Activated CD8-positive, alpha-beta T cell treated with anti-CD3 and anti-CD28 coated beads for 36 hours (primary cell): Measurements from ENCODE around the gene TRIOBP. TPM values are rescaled to one million over a fixed set of nuclear protein-coding genes. Genes with fewer than 3 reads are reported as not detected.

ENCODE experiments used
- ATAC-seq: fragments of 200-7000 bp; cut with Tn5 transposase; one replicate; pipeline ENCODE4 v1.10.0; 2021; ENCODE audit warnings: mild to moderate bottlenecking, moderate library complexity
- CTCF ChIA-PET: fragments of 350-600 bp; sonication (Branson Sonifier 250); formaldehyde crosslinking; loops from one replicate; lab custom pipeline; 2021; ENCODE audit warnings: antibody characterized with exemption; lab: Charles Lee
- POLR2A ChIA-PET: fragments of 350-600 bp; sonication (Branson Sonifier 250); formaldehyde crosslinking; loops from one replicate; lab custom pipeline; 2021; ENCODE audit warnings: antibody characterized with exemption; lab: Charles Lee
- DNase-seq: peaks from one replicate; pipeline ENCODE4 v3.0.0-alpha.2; 2020
- H3K27ac Mint-ChIP-seq: one replicate; pipeline ENCODE4 v1.8.0; 2021; ENCODE audit warnings: mild to moderate bottlenecking, mixed read lengths
- H3K27me3 Mint-ChIP-seq: one replicate; pipeline ENCODE4 v1.8.0; 2021; ENCODE audit warnings: mixed read lengths
- H3K36me3 Mint-ChIP-seq: one replicate; pipeline ENCODE4 v1.8.0; 2021; ENCODE audit warnings: low read depth, mixed read lengths
- H3K4me1 Mint-ChIP-seq: one replicate; pipeline ENCODE4 v1.8.0; 2021; ENCODE audit warnings: low read depth, mixed read lengths
- H3K4me3 Mint-ChIP-seq: one replicate; pipeline ENCODE4 v1.8.0; 2021; ENCODE audit warnings: mild to moderate bottlenecking, moderate library complexity, mixed read lengths
- H3K9me3 Mint-ChIP-seq: one replicate; pipeline ENCODE4 v1.8.0; 2021; ENCODE audit warnings: mixed read lengths
- CTCF ChIP-seq: fragments of 200-600 bp; IDR thresholded peaks from one replicate; pipeline ENCODE4 v1.8.0; 2022; ENCODE audit warnings: antibody characterized with exemption, mild to moderate bottlenecking
- intact Hi-C: fragments of 100-400 bp; cut with micrococcal nuclease; formaldehyde crosslinking; loops from one replicate; pipeline ENCODE4 v1.10.0; 2022
- total RNA-seq, 2 experiments: library from RNA; stranded (reverse); gene quantifications; one replicate each; pipeline ENCODE4 v1.2.3, GENCODE V29; 2021

The TRIOBP gene
- total RNA-seq, 2 experiments from 2014 or later, result 17.8 to 20.7 TPM

- H3K27me3 Mint-ChIP-seq, result no peaks in the 10 kb centered on the region
- no peak for ATAC-seq
- peak overlapping the region; percentile 55 for H3K27ac Mint-ChIP-seq
- POLR2A ChIA-PET, result interaction anchor here (0.6 to 8.2 kb wide), 7 partner anchors 13 to 192 kb away, joined by 3 to 49 read pairs (median 5); partner anchors contain the start of genes GGA1, NOL12, PDXP and SH3BP1
- TF ChIP-seq CTCF, result no peak
- H3K36me3 Mint-ChIP-seq, result peaks cover 6% of the 10 kb centered on the region
- H3K4me1 Mint-ChIP-seq, result peaks cover 66% of the 10 kb centered on the region
- H3K4me3 Mint-ChIP-seq, result peak overlapping the region; percentile 8
- DNase-seq, result no peak
- CTCF ChIA-PET, result interaction anchor here (1.4 to 68.1 kb wide), 4 partner anchors 13 to 82 kb away, joined by 4 to 1770 read pairs (median 5); partner anchors contain the start of genes GGA1, PDXP and SH3BP1
- H3K9me3 Mint-ChIP-seq, result no peaks in the 10 kb centered on the region
- intact Hi-C loops, result no loop called here
Measured at GRCh38 chr22:37674248-37674647, 22.6 kb upstream of the TRIOBP start.

GRCh38 chr22:37674951-37675929, 21.6 kb upstream of the TRIOBP start, which contains the start of gene LGALS1:
LGALS1 (plus strand) TSS chr22:37675636; CDS start chr22:37675703, 67 bp downstream.
- H3K36me3 Mint-ChIP-seq, result peaks cover 4% of the 10 kb centered on the region
- H3K27ac Mint-ChIP-seq, result peak within 1 kb of the TSS; percentile 93
- TF ChIP-seq CTCF, result no peak
- intact Hi-C loops, result loop anchor here (5.0 kb wide), 1 partner anchor 38 kb away; the partner anchor contains the start of gene SH3BP1
- peak; percentile 84 for DNase-seq
- CTCF ChIA-PET, result interaction anchor here (0.9 to 68.1 kb wide), 8 partner anchors 14 to 143 kb away, joined by 3 to 1770 read pairs (median 4); partner anchors contain the start of genes GGA1, PDXP and SH3BP1
- peaks cover 66% of the 10 kb centered on the region for H3K4me1 Mint-ChIP-seq
- POLR2A ChIA-PET, result interaction anchor here (0.5 to 8.2 kb wide), 13 partner anchors 8 to 1240 kb away, joined by 3 to 49 read pairs (median 5); partner anchors contain the start of genes GGA1, NOL12, PDXP and SH3BP1
- H3K27me3 Mint-ChIP-seq, result no peaks in the 10 kb centered on the region
- peak; percentile 43 for ATAC-seq
- peak within 1 kb of the TSS; percentile 77 for H3K4me3 Mint-ChIP-seq
- no peaks in the 10 kb centered on the region for H3K9me3 Mint-ChIP-seq

DNA sequence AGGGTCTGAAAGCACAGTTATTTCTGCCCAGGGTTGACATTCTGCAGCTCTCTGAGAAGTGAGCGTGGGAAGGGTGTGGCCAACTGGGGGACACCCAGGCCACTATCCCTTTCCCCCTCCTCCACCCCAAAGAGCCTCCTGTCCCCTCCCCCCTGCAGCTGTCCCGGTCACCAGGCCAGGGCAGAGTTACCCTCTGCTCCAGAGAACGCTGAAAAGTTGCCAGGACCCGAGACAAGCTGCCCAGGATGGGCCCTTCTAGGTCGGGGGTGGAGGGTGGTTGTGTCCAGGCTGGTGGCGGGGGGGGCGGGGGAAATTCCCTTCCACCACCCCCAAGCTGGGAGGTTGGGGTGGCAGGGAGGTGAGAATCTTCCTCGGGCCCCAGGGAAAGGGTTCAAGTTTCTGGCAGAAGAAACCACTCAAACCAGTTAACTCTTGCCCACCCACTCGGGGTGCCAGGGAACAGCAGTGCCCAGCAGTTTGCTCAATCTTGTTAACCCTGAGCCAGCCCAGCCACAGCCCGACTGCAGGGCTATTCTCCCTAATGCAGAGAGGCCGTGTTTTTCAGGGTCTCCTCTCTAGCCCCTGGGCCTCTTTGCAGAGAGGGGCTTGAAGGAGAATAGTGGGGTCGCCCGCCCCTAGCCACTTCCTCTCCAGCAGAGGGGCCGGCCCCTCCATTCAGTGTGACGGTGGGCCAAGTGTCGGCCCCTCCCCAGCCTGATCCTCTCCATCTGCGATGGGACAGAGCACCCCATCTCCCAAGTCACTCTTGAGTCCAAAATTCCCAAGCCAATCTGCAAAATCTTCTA, 20.7 kb upstream of the TRIOBP start:
- no peaks in the 10 kb centered on the region for H3K27me3 Mint-ChIP-seq
- no peaks in the 10 kb centered on the region for H3K9me3 Mint-ChIP-seq
- intact Hi-C loops, result loop anchor here (5.0 kb wide), 1 partner anchor 39 kb away; the partner anchor contains the start of gene SH3BP1
- DNase-seq, result peak; percentile 58
- peak; percentile 0 for ATAC-seq
- H3K27ac Mint-ChIP-seq, result peak overlapping the region; percentile 93
- POLR2A ChIA-PET, result interaction anchor here (0.6 to 8.2 kb wide), 16 partner anchors 9 to 272 kb away, joined by 3 to 49 read pairs (median 5); partner anchors contain the start of genes GGA1, NOL12 and PDXP
- CTCF ChIA-PET, result interaction anchor here (0.9 to 68.1 kb wide), 6 partner anchors 15 to 142 kb away, joined by 3 to 1770 read pairs (median 5); partner anchors contain the start of genes GGA1, PDXP and SH3BP1
- TF ChIP-seq CTCF, result no peak
- peaks cover 4% of the 10 kb centered on the region for H3K36me3 Mint-ChIP-seq
- H3K4me3 Mint-ChIP-seq, result peak overlapping the region; percentile 77
- peaks cover 68% of the 10 kb centered on the region for H3K4me1 Mint-ChIP-seq

- H3K4me1 Mint-ChIP-seq, result peaks cover 70% of the 10 kb centered on the region
- H3K27me3 Mint-ChIP-seq, result no peaks in the 10 kb centered on the region
Measured at GRCh38 chr22:37676736-37677492, 19.9 kb upstream of the TRIOBP start.

More at GRCh38 chr22:37676736-37677492, 19.9 kb upstream of the TRIOBP start:
- ChIA-PET POLR2A (interaction anchor here (0.6 to 8.2 kb wide), 14 partner anchors 10 to 271 kb away, joined by 3 to 49 read pairs (median 4); partner anchors contain the start of genes GGA1, NOL12 and PDXP), CTCF (interaction anchor here (1.7 to 68.1 kb wide), 3 partner anchors 15 to 52 kb away, joined by 5 to 1770 read pairs (median 9); partner anchors contain the start of genes GGA1, PDXP and SH3BP1)
- Mint-ChIP-seq H3K27ac (peak overlapping the region; percentile 93), H3K4me3 (peak overlapping the region; percentile 77), H3K36me3 (peaks cover 4% of the 10 kb centered on the region), H3K9me3 (no peaks in the 10 kb centered on the region)
- no peak for TF ChIP-seq CTCF
- ATAC-seq (peak; percentile 84), DNase-seq (peak; percentile 98)
- intact Hi-C loops, result loop anchor here (5.0 kb wide), 1 partner anchor 40 kb away; the partner anchor contains the start of gene SH3BP1
